ENCODE data around the gene FRYL.

GRCh38 chr4:48478273-48478672 is 301.8 kb downstream of the FRYL start:
- no peak for TF ChIP-seq POLR2A (IDR thresholded peaks at IDR 0.05)
- TF ChIP-seq CTCF (IDR thresholded peaks at IDR 0.05): no peak
